ENCODE data around the gene CHRNE. TPM values are rescaled to one million over a fixed set of nuclear protein-coding genes. Genes with fewer than 3 reads are reported as not detected.
A peak's percentile ranks its signal among the peaks of the same experiment; 100 is the strongest.

CHRNE gene
- 0.27 and 0.52 TPM in 2 replicates for total RNA-seq (ENCODE audit: low replicate concordance)
- long read RNA-seq, result 0 reads

GRCh38 chr17:4903051-4903818, at the start of gene CHRNE:
Gene CHRNE, minus strand, starts transcription at chr17:4903098. Its CDS starts 35 bp downstream, at chr17:4903063.
- Mint-ChIP-seq H3K9me3 (no peaks in the 10 kb centered on the region), H3K36me3 (peaks cover 7% of the 10 kb centered on the region), H3K4me3 (peak within 1 kb of the TSS; percentile 85), H3K4me1 (ENCODE audit: unreplicated experiment) (peaks cover 10% of the 10 kb centered on the region), H3K27me3 (peaks cover 9% of the 10 kb centered on the region), H3K27ac (peak within 1 kb of the TSS; percentile 98)
- DNase-seq (ENCODE audit: extremely low spot score, unreplicated experiment), result no peak
- peak; percentile 86 for TF ChIP-seq CTCF (conservative IDR thresholded peaks at IDR 0.05)

GRCh38 chr17:4951486-4951885, 48.6 kb upstream of the CHRNE start:
- TF ChIP-seq CTCF (conservative IDR thresholded peaks at IDR 0.05), result no peak
- H3K27me3 Mint-ChIP-seq, result no peaks in the 10 kb centered on the region
- peak overlapping the region; percentile 84 for H3K4me3 Mint-ChIP-seq
- DNase-seq (ENCODE audit: extremely low spot score, unreplicated experiment), result no peak
- H3K27ac Mint-ChIP-seq, result peak overlapping the region; percentile 72
- peaks cover 27% of the 10 kb centered on the region for H3K4me1 Mint-ChIP-seq (ENCODE audit: unreplicated experiment)
- H3K36me3 Mint-ChIP-seq, result peaks cover 5% of the 10 kb centered on the region
- H3K9me3 Mint-ChIP-seq, result no peaks in the 10 kb centered on the region

GRCh38 chr17:4950746-4951204, 47.9 kb upstream of the CHRNE start, which contains the start of gene ENO3:
Gene ENO3, plus strand, starts transcription at chr17:4951119. Its CDS starts 711 bp downstream, at chr17:4951830.
- no peak for DNase-seq (ENCODE audit: extremely low spot score, unreplicated experiment)
- TF ChIP-seq CTCF (conservative IDR thresholded peaks at IDR 0.05), result no peak
- Mint-ChIP-seq H3K27me3 (no peaks in the 10 kb centered on the region), H3K4me1 (ENCODE audit: unreplicated experiment) (peaks cover 27% of the 10 kb centered on the region), H3K36me3 (peaks cover 5% of the 10 kb centered on the region), H3K4me3 (peak within 1 kb of the TSS; percentile 84), H3K27ac (peak within 1 kb of the TSS; percentile 72), H3K9me3 (no peaks in the 10 kb centered on the region)

- H3K4me3 Mint-ChIP-seq, result peak overlapping the region; percentile 84
- peaks cover 9% of the 10 kb centered on the region for H3K36me3 Mint-ChIP-seq
- no peaks in the 10 kb centered on the region for H3K9me3 Mint-ChIP-seq
- no peak for DNase-seq (ENCODE audit: extremely low spot score, unreplicated experiment)
- H3K4me1 Mint-ChIP-seq (ENCODE audit: unreplicated experiment), result peaks cover 32% of the 10 kb centered on the region
- peak overlapping the region; percentile 72 for H3K27ac Mint-ChIP-seq
- no peaks in the 10 kb centered on the region for H3K27me3 Mint-ChIP-seq
- no peak for TF ChIP-seq CTCF (conservative IDR thresholded peaks at IDR 0.05)
Observed at GRCh38 chr17:4950075-4950745, 47.3 kb upstream of the CHRNE start.

GRCh38 chr17:4949321-4950074, 46.6 kb upstream of the CHRNE start:
- H3K27me3 Mint-ChIP-seq, result no peaks in the 10 kb centered on the region
- H3K4me3 Mint-ChIP-seq, result peak overlapping the region; percentile 96
- TF ChIP-seq CTCF (conservative IDR thresholded peaks at IDR 0.05), result no peak
- H3K27ac Mint-ChIP-seq, result peak overlapping the region; percentile 97
- H3K36me3 Mint-ChIP-seq, result peaks cover 13% of the 10 kb centered on the region
- peaks cover 36% of the 10 kb centered on the region for H3K4me1 Mint-ChIP-seq (ENCODE audit: unreplicated experiment)
- no peaks in the 10 kb centered on the region for H3K9me3 Mint-ChIP-seq
- no peak for DNase-seq (ENCODE audit: extremely low spot score, unreplicated experiment)
